Neural crest cell (in vitro differentiated cells): ENCODE results near the gene FARP1. TPM values are rescaled to one million over a fixed set of nuclear protein-coding genes. Genes with fewer than 3 reads are reported as not detected.

Source experiments
- DNase-seq: peaks from one replicate; pipeline ENCODE4 v3.0.0; 2021; ENCODE audit warnings: low read depth, mixed read lengths, low spot score
- H3K27ac Mint-ChIP-seq: one replicate; pipeline ENCODE4 v1.8.0; 2021; ENCODE audit warnings: mild to moderate bottlenecking, mixed read lengths; ENCODE audit not compliant: unreplicated experiment
- H3K27me3 Mint-ChIP-seq: 2 replicates; pipeline ENCODE4 v1.8.0; 2021; ENCODE audit warnings: low read depth, mild to moderate bottlenecking, mixed read lengths
- H3K36me3 Mint-ChIP-seq: 2 replicates; pipeline ENCODE4 v1.8.0; 2021; ENCODE audit warnings: low read depth, mild to moderate bottlenecking, mixed read lengths
- H3K4me1 Mint-ChIP-seq: 2 replicates; pipeline ENCODE4 v1.8.0; 2021; ENCODE audit warnings: mixed read lengths
- H3K4me3 Mint-ChIP-seq: one replicate; pipeline ENCODE4 v1.8.0; 2021; ENCODE audit warnings: mild to moderate bottlenecking, mixed read lengths
- H3K9me3 Mint-ChIP-seq: 2 replicates; pipeline ENCODE4 v1.8.0; 2021; ENCODE audit warnings: mixed read lengths
- CTCF ChIP-seq: fragments of 200-600 bp; sonication (generic); conservative IDR thresholded peaks from 2 replicates; pipeline ENCODE4 v1.5.0; 2021; ENCODE audit warnings: antibody characterized with exemption, mild to moderate bottlenecking
- total RNA-seq: library from RNA; stranded (reverse); gene quantifications from 2 replicates; pipeline ENCODE4 v1.2.1, GENCODE V29; 2021

FARP1 gene
- total RNA-seq, 1 donor from 2014 or later = 138 TPM

GRCh38 chr13:98175823-98176222, 32.9 kb downstream of the FARP1 start:
- peaks cover 2% of the 10 kb centered on the region for H3K9me3 Mint-ChIP-seq
- H3K4me1 Mint-ChIP-seq = peaks cover 66% of the 10 kb centered on the region
- no peak for TF ChIP-seq CTCF
- H3K27me3 Mint-ChIP-seq = no peaks in the 10 kb centered on the region
- H3K4me3 Mint-ChIP-seq = no peak overlapping the region
- no peak for DNase-seq
- H3K36me3 Mint-ChIP-seq = peaks cover 16% of the 10 kb centered on the region
- no peak overlapping the region for H3K27ac Mint-ChIP-seq

- Mint-ChIP-seq H3K4me3 (no peak within 1 kb of the TSS), H3K9me3 (peaks cover 2% of the 10 kb centered on the region), H3K4me1 (peaks cover 59% of the 10 kb centered on the region), H3K27me3 (no peaks in the 10 kb centered on the region), H3K36me3 (peaks cover 16% of the 10 kb centered on the region), H3K27ac (no peak within 1 kb of the TSS)
- TF ChIP-seq CTCF = no peak
- no peak for DNase-seq
Observed at GRCh38 chr13:98176777-98177608, 34.1 kb downstream of the FARP1 start, which contains the start of gene RNF113B. TSS of gene RNF113B (minus strand) at chr13:98177269. CDS start at chr13:98177236, 33 bp downstream.

GRCh38 chr13:98180092-98180491, 37.2 kb downstream of the FARP1 start:
- TF ChIP-seq CTCF = no peak
- Mint-ChIP-seq H3K36me3 (peaks cover 16% of the 10 kb centered on the region), H3K27ac (no peak overlapping the region), H3K4me1 (peaks cover 32% of the 10 kb centered on the region), H3K4me3 (no peak overlapping the region), H3K9me3 (peaks cover 2% of the 10 kb centered on the region), H3K27me3 (no peaks in the 10 kb centered on the region)
- no peak for DNase-seq

- H3K4me1 Mint-ChIP-seq = peaks cover 24% of the 10 kb centered on the region
- no peak overlapping the region for H3K4me3 Mint-ChIP-seq
- no peak for TF ChIP-seq CTCF
- peaks cover 16% of the 10 kb centered on the region for H3K36me3 Mint-ChIP-seq
- H3K9me3 Mint-ChIP-seq = peaks cover 2% of the 10 kb centered on the region
- H3K27ac Mint-ChIP-seq = no peak overlapping the region
- no peaks in the 10 kb centered on the region for H3K27me3 Mint-ChIP-seq
- DNase-seq = no peak
Observed at GRCh38 chr13:98181111-98181815, 38.4 kb downstream of the FARP1 start.

- no peak overlapping the region for H3K27ac Mint-ChIP-seq
- H3K4me3 Mint-ChIP-seq = no peak overlapping the region
- no peaks in the 10 kb centered on the region for H3K27me3 Mint-ChIP-seq
- no peak for DNase-seq
- H3K4me1 Mint-ChIP-seq = peaks cover 25% of the 10 kb centered on the region
- TF ChIP-seq CTCF = no peak
- peaks cover 16% of the 10 kb centered on the region for H3K36me3 Mint-ChIP-seq
- peaks cover 2% of the 10 kb centered on the region for H3K9me3 Mint-ChIP-seq
Observed at GRCh38 chr13:98182153-98182552, 39.3 kb downstream of the FARP1 start.
